Left renal cortex interstitium (tissue), 4 donors: Measurements from ENCODE around the gene IGF2BP2. TPM values are rescaled to one million over a fixed set of nuclear protein-coding genes. Genes with fewer than 3 reads are reported as not detected.
A peak's percentile ranks its signal among the peaks of the same experiment; 100 is the strongest.
"Not testable (repeated sequence)": the region's sequence is repeated elsewhere in the genome, so short reads cannot be mapped to it uniquely, and the experiment has no call there.

Experiments used
- DNase-seq, 4 donors: peaks; one replicate each; pipeline ENCODE4 v3.0.0-alpha.2; 2013; ENCODE audit warnings: low read depth in 4 of 4, low spot score in 2 of 4, missing footprints in 1 of 4
- polyA plus RNA-seq, 4 donors: library from polyadenylated mRNA; unstranded; fragments of 120-200 nt; gene quantifications; one replicate each; pipeline ENCODE4 v1.2.1, GENCODE V29; 2013; ENCODE audit not compliant: insufficient read length in 4 of 4

IGF2BP2 gene
- polyA plus RNA-seq, 4 donors: 78.3 to 123 (median 103) TPM

GRCh38 chr3:185717121-185717520, 107.7 kb downstream of the IGF2BP2 start:
- DNase-seq: no peak

GRCh38 chr3:185716436-185717108, 108.3 kb downstream of the IGF2BP2 start:
- peak in 2 of 4 donors; percentile 18 to 23 for DNase-seq

GRCh38 chr3:185715091-185715490, 109.8 kb downstream of the IGF2BP2 start:
- no peak for DNase-seq

GRCh38 chr3:185714085-185714484, 110.8 kb downstream of the IGF2BP2 start:
- no peak for DNase-seq

GRCh38 chr3:185713015-185713414, 111.8 kb downstream of the IGF2BP2 start:
- DNase-seq: no peak

- no peak for DNase-seq
Observed at GRCh38 chr3:185712337-185712736, 112.5 kb downstream of the IGF2BP2 start.

- no peak for DNase-seq
Observed at GRCh38 chr3:185711255-185711870, 113.5 kb downstream of the IGF2BP2 start.

GRCh38 chr3:185709251-185709955, 115.4 kb downstream of the IGF2BP2 start:
- no peak for DNase-seq

- DNase-seq: no peak
Observed at GRCh38 chr3:185708392-185708791, 116.5 kb downstream of the IGF2BP2 start.

GRCh38 chr3:185705498-185705897, 119.3 kb downstream of the IGF2BP2 start:
- no peak for DNase-seq

GRCh38 chr3:185702262-185703225, 122.3 kb downstream of the IGF2BP2 start:
- DNase-seq: no peak

- no peak for DNase-seq
Observed at GRCh38 chr3:185701611-185702261, 123.1 kb downstream of the IGF2BP2 start.

GRCh38 chr3:185699927-185700326, 124.9 kb downstream of the IGF2BP2 start:
- DNase-seq: no peak

- DNase-seq: not testable (repeated sequence)
Observed at GRCh38 chr3:185697228-185697627, 127.6 kb downstream of the IGF2BP2 start.

GRCh38 chr3:185696039-185696438, 128.8 kb downstream of the IGF2BP2 start:
- no peak for DNase-seq

GRCh38 chr3:185693985-185694653, 130.7 kb downstream of the IGF2BP2 start:
- DNase-seq: no peak

GRCh38 chr3:185691622-185692021, 133.2 kb downstream of the IGF2BP2 start:
- DNase-seq: no peak

- DNase-seq: no peak
Observed at GRCh38 chr3:185687271-185687878, 137.5 kb downstream of the IGF2BP2 start.
